Measurements from ENCODE around the gene TTPAL.

The TTPAL gene

GRCh38 chr20:44518248-44518647 is 42.6 kb downstream of the TTPAL start:
- DNase-seq (ENCODE audit: low read depth in 1 of 2, low spot score in 1 of 2), result no peak
- Histone ChIP-seq H3K27me3 (ENCODE audit: insufficient read depth, poor library complexity, severe bottlenecking) (no peaks in the 10 kb centered on the region), H3K27ac (replicated peaks) (no peak overlapping the region), H3K4me3 (replicated peaks; ENCODE audit: insufficient read depth, low read length) (no peak overlapping the region)
- no peak for TF ChIP-seq REST (IDR thresholded peaks at IDR 0.05; ENCODE audit: insufficient replicate concordance, low read depth)
- TF ChIP-seq POLR2AphosphoS5 (IDR thresholded peaks at IDR 0.05; ENCODE audit: low read depth), result no peak
- TF ChIP-seq GABPA (IDR thresholded peaks at IDR 0.05; ENCODE audit: low read depth), result no peak
- TF ChIP-seq SPI1 (IDR thresholded peaks at IDR 0.05; ENCODE audit: borderline replicate concordance, low read depth), result no peak
- TF ChIP-seq CTCF (IDR thresholded peaks at IDR 0.05; ENCODE audit: insufficient read depth, low read length), result no peak

- TF ChIP-seq SPI1 (IDR thresholded peaks at IDR 0.05; ENCODE audit: borderline replicate concordance, low read depth) (no peak), CTCF (IDR thresholded peaks at IDR 0.05; ENCODE audit: insufficient read depth, low read length) (no peak), POLR2AphosphoS5 (IDR thresholded peaks at IDR 0.05; ENCODE audit: low read depth) (no peak), GABPA (IDR thresholded peaks at IDR 0.05; ENCODE audit: low read depth) (no peak), REST (IDR thresholded peaks at IDR 0.05; ENCODE audit: insufficient replicate concordance, low read depth) (no peak)
- H3K27ac ChIP-seq (replicated peaks), result peak overlapping the region; percentile 90
- peak overlapping the region; percentile 100 for H3K4me3 ChIP-seq (replicated peaks; ENCODE audit: insufficient read depth, low read length)
- no peak for DNase-seq (ENCODE audit: low read depth in 1 of 2, low spot score in 1 of 2)
- H3K27me3 ChIP-seq (ENCODE audit: insufficient read depth, poor library complexity, severe bottlenecking), result no peaks in the 10 kb centered on the region
Measured at GRCh38 chr20:44520881-44521280, 45.2 kb downstream of the TTPAL start.

DNA sequence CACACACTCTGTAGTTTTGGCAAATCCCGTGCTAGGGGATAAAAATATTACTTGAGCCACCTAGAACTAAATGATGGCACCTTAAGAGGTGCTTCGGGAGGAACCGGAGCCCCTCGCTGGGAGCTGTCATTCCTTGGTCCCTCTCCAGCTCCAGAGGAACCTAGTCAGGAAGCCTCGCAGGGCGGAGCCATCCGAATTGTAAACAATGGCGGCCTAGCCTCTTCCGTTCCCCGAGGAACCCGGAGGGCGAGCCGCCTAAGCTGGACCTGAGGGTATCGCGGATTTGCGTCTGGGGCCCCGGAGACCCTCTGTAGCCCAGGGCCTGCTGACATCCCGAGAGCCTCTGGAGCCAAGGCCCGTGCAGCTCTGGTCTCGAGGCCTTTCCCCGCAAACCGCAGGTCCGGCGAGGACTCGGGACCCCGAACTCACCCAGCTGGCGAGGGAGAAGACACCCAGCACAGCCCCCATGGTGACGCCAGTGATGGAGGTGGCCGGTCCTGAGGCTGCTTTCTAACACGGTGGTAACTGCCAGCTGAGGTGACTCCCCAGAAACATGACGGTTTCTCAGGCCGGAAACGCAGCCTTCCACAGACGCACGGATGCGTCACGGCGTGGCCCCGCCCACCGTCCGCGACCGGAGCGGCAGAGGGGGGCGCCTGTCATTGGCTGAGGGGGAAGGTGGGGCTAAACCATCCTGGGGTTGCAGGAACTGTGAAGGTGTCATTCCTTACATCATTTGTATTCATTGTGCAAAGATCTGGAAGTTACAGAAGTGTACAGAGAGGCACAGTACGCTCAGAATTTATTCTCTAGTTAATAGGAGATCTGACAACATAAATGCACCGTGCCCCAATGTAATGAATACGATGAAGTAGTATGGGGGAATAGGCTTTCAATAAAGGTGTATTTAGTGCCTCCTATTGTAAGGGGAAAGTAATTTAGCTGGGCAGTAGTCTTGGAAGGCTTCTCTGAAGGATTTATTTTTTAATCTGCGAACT is 46.1 kb downstream of the TTPAL start, which contains the start of gene SERINC3:
SERINC3 (minus strand) TSS at position 587 of the 998 bp plus-strand sequence; CDS start at position 468, 119 bp downstream.
- peak within 1 kb of the TSS; percentile 90 for H3K27ac ChIP-seq (replicated peaks)
- peak; percentile 87 to 97 for DNase-seq (ENCODE audit: low read depth in 1 of 2, low spot score in 1 of 2)
- no peak for TF ChIP-seq SPI1 (IDR thresholded peaks at IDR 0.05; ENCODE audit: borderline replicate concordance, low read depth)
- TF ChIP-seq CTCF (IDR thresholded peaks at IDR 0.05; ENCODE audit: insufficient read depth, low read length), result peak; percentile 21
- TF ChIP-seq REST (IDR thresholded peaks at IDR 0.05; ENCODE audit: insufficient replicate concordance, low read depth), result peak; percentile 57
- peak; percentile 54; the same call in 1 of the 2 replicates for TF ChIP-seq GABPA (IDR thresholded peaks at IDR 0.05; ENCODE audit: low read depth)
- TF ChIP-seq POLR2AphosphoS5 (IDR thresholded peaks at IDR 0.05; ENCODE audit: low read depth), result peak; percentile 87
- H3K4me3 ChIP-seq (replicated peaks; ENCODE audit: insufficient read depth, low read length), result peak within 1 kb of the TSS; percentile 100
- H3K27me3 ChIP-seq (ENCODE audit: insufficient read depth, poor library complexity, severe bottlenecking), result no peaks in the 10 kb centered on the region

All from HL-60 (cell line).